GM19025 (cell line): ENCODE results near the gene XKR8.

Source experiments
- ATAC-seq: cut with Tn5 transposase; IDR thresholded peaks from one replicate; pipeline ENCODE4 v1.9.1; 2021; ENCODE audit warnings: mild to moderate bottlenecking, low read depth, moderate library complexity; ENCODE audit not compliant: unreplicated experiment

The XKR8 gene

GRCh38 chr1:27955076-27955475 lies 4.7 kb upstream of the XKR8 start:
- no peak for ATAC-seq

DNA sequence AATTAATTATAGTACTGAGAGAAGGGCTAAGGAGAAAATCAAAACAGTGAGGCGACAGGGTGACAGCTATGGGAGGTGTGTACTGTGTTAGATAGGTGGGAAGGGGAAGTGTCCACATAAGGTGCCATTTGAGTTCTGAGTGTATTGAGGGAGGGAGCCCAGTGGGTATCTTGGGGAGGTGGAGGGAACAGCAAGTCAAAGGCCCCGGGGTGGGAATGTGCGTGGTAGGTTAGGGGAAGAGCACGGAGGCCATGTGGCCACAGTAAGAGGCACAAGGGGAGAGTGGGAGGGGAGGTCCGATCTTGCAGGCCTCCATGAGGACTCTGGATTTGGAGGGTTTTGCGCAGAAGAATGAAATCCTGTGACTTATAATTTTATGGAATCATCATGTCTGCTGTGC lies 3.0 kb upstream of the XKR8 start:
- no peak for ATAC-seq

DNA sequence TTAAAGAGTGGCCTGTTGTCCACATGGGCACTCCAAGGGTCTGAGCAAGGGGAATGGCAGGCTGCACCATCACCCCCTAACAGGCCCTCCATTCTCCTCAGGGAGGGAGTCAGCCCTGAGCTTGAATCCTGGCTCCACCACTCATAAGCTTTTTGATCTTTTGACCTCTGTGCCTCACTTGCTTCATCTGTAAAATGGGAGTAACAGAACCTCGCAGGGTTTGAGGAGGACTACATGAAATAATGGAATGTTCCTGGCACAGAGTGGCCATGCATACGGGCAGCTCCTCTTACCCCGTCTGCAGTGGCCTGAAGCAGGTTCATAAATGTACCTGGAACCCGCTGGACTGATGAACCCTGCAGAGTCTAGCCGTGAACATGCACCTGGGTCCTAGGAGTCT lies 2.1 kb upstream of the XKR8 start:
- no peak for ATAC-seq

DNA sequence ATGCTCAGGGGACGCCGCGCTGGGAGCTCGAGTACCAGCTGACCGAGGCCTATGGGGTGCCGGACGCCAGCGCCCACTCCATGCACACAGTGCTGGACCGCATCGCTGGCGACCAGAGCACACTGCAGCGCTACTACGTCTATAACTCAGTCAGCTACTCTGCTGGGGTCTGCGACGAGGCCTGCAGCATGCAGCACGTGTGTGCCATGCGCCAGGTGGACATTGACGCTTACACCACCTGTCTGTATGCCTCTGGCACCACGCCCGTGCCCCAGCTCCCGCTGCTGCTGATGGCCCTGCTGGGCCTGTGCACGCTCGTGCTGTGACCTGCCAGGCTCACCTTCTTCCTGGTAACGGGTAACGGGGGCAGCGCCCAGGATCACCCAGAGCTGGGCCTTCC lies 1.3 kb upstream of the XKR8 start:
- no peak for ATAC-seq

GRCh38 chr1:27960762-27961645 lies 1.2 kb downstream of the XKR8 start:
- no peak for ATAC-seq

DNA sequence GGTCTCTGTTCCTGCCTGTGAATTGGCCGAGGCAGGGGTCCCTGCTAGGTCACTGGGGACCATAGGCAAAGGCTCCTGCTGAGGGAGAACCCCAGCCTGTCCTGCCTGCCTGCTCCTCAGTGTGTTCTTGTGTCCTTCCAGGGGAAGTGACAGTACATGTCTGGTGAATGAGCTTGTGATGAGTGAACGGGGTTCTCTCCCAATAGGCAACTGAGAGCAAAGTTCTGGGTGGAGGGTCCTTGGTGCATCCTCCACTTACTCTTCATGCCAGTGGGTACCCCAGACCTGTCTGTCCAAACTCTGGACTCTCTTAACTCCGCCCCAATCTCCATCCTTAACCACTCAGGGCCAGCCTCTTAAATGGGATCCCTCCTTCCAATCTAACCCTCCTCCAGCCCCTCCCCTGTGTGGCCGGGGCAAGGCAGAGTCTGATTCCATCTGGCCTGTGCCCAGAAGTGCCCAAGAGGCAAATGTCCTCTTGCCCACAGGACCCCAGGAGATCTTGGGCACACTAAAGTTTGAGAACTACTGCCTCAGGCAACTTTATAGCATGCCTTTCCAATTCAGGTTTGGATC lies 2.0 kb downstream of the XKR8 start:
- no peak for ATAC-seq

GRCh38 chr1:27963393-27963792 lies 3.6 kb downstream of the XKR8 start:
- no peak for ATAC-seq

DNA sequence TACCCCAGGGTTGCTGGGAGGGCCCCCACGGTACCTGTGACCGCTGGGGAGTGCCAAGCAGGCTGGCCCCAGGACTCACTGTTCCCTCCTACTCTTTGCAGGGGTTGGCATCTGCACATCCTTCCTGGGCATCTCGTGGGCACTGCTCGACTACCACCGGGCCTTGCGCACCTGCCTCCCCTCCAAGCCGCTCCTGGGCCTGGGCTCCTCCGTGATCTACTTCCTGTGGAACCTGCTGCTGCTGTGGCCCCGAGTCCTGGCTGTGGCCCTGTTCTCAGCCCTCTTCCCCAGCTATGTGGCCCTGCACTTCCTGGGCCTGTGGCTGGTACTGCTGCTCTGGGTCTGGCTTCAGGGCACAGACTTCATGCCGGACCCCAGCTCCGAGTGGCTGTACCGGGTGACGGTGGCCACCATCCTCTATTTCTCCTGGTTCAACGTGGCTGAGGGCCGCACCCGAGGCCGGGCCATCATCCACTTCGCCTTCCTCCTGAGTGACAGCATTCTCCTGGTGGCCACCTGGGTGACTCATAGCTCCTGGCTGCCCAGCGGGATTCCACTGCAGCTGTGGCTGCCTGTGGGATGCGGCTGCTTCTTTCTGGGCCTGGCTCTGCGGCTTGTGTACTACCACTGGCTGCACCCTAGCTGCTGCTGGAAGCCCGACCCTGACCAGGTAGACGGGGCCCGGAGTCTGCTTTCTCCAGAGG lies 6.8 kb downstream of the XKR8 start:
- no peak for ATAC-seq

- ATAC-seq = no peak
Observed at GRCh38 chr1:27967106-27967883, 7.5 kb downstream of the XKR8 start.

- no peak for ATAC-seq
Observed at GRCh38 chr1:27967884-27968466, 8.2 kb downstream of the XKR8 start.

- ATAC-seq = no peak
Observed at GRCh38 chr1:27968692-27969091, 8.9 kb downstream of the XKR8 start.

GRCh38 chr1:27970401-27970800 lies 10.6 kb downstream of the XKR8 start:
- ATAC-seq = no peak

DNA sequence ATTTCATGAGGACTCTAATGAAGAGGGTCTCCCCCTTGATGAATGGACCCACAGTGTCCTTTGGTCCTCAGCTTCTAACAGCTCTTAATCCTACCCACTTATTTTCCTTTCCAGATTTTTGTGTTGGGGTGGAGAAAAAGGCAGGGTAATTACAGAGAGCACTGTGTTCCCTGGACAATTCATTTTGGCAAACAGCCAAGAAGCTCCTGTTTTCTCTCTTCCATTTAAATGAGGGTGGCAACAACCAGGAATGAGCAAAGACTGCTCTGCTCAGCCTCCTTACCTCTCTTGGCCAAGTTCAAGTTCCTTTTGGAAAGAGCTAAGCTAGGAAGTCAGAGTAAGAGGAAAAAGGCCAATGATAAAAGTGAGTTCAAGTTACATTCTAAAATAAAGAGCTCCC lies 11.9 kb downstream of the XKR8 start:
- no peak for ATAC-seq

GRCh38 chr1:27972141-27972540 lies 12.4 kb downstream of the XKR8 start:
- no peak for ATAC-seq

GRCh38 chr1:27973771-27974416 lies 14.1 kb downstream of the XKR8 start:
- ATAC-seq = no peak

DNA sequence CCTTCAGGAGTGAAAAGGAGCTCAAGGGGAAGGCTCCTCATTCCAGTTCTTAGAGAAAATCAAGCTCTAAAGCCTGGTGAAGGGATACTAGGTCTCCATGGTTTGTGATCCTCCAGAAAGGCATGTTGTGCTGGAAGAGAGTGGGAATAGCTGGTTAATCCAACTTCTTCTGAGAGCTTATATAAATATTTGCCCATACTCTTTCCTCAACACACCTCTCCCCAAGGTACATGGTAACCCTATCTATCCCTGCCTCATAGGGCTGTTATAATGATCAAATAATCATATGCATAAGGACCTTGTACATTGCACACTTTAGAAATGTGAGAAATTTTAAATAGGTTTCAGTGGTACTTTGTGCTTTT lies 14.6 kb downstream of the XKR8 start:
- no peak for ATAC-seq

GRCh38 chr1:27979151-27979858 lies 19.5 kb downstream of the XKR8 start:
- no peak for ATAC-seq

- ATAC-seq = no peak
Observed at GRCh38 chr1:27979859-27980201, 20.1 kb downstream of the XKR8 start.

- no peak for ATAC-seq
Observed at GRCh38 chr1:27980216-27980845, 20.6 kb downstream of the XKR8 start.
